GM12872 (cell line): ENCODE results near the gene RAPSN.

Experiments
- CTCF ChIP-seq: IDR thresholded peaks from 3 replicates; pipeline ENCODE4 v1.5.1; 2011; ENCODE audit warnings: low read depth, mild to moderate bottlenecking, low read length, moderate library complexity; ENCODE audit not compliant: insufficient read depth

RAPSN gene

GRCh38 chr11:47447906-47448305 lies 1.0 kb downstream of the RAPSN start:
- TF ChIP-seq CTCF: no peak

GRCh38 chr11:47446833-47447232 lies 2.1 kb downstream of the RAPSN start:
- TF ChIP-seq CTCF: no peak

GRCh38 chr11:47445840-47446239 lies 3.1 kb downstream of the RAPSN start:
- no peak for TF ChIP-seq CTCF

GRCh38 chr11:47443817-47444216 lies 5.1 kb downstream of the RAPSN start:
- TF ChIP-seq CTCF: no peak

- peak; percentile 36; the same call in 2 of the 3 replicates for TF ChIP-seq CTCF
These were observed 5.8 kb downstream of the RAPSN start for GRCh38 chr11:47443028-47443700.

- TF ChIP-seq CTCF: no peak
These were observed 6.4 kb downstream of the RAPSN start for GRCh38 chr11:47442514-47442913.

GRCh38 chr11:47441421-47441820 lies 7.5 kb downstream of the RAPSN start:
- TF ChIP-seq CTCF: no peak
